Kidney (tissue), 14 donors: ENCODE data around the gene CWC15. TPM values are rescaled to one million over a fixed set of nuclear protein-coding genes. Genes with fewer than 3 reads are reported as not detected.

Experiments
- DNase-seq, 5 donors: peaks; one replicate each; pipeline ENCODE4 v3.0.0-alpha.2; 2013 to 2020
- FAIRE-seq: peaks from 2 replicates; lab custom pipeline; 2012; peaks lifted over from hg19 to GRCh38; lab: Jason Lieb, UNC
- H3K27ac ChIP-seq, 2 donors: one replicate each; pipeline ENCODE4 v1.7.0; 2013; ENCODE audit warnings: low read depth in 2 of 2, low read length in 2 of 2, inconsistent platforms in 1 of 2
- H3K27me3 ChIP-seq: one replicate; pipeline ENCODE4 v1.7.1; 2013; ENCODE audit warnings: low read length, inconsistent platforms; ENCODE audit not compliant: control insufficient read depth, insufficient read depth
- H3K36me3 ChIP-seq, 3 donors: one replicate each; pipeline versions ENCODE4 v1.7.0 to v1.7.1; 2013; ENCODE audit warnings: low read length in 3 of 3, control low read depth in 1 of 3, inconsistent platforms in 1 of 3; ENCODE audit not compliant: insufficient read depth in 3 of 3, control insufficient read depth in 2 of 3
- H3K4me1 ChIP-seq, 3 donors: one replicate each; pipeline versions ENCODE4 v1.7.0 to v1.7.1; 2013; ENCODE audit warnings: low read length in 3 of 3, inconsistent platforms in 1 of 3, low read depth in 1 of 3; ENCODE audit not compliant: control insufficient read depth in 2 of 3, insufficient read depth in 2 of 3
- H3K4me3 ChIP-seq, 3 donors: one replicate each; pipeline versions ENCODE4 v1.7.0 to v1.8.1; 2013; ENCODE audit warnings: low read length in 3 of 3, control low read depth in 1 of 3, inconsistent platforms in 1 of 3
- H3K9ac ChIP-seq, 3 donors: one replicate each; pipeline versions ENCODE4 v1.7.0 to v1.7.1; 2013; ENCODE audit warnings: low read length in 3 of 3, control low read depth in 1 of 3, inconsistent platforms in 1 of 3
- H3K9me3 ChIP-seq, 3 donors: one replicate each; pipeline versions ENCODE4 v1.7.0 to v1.7.1; 2013; ENCODE audit warnings: low read length in 3 of 3, control low read depth in 1 of 3, inconsistent platforms in 1 of 3; ENCODE audit not compliant: control insufficient read depth in 2 of 3, insufficient read depth in 1 of 3
- intact Hi-C: fragments of 100-400 bp; cut with DNase I; formaldehyde crosslinking; loops from one replicate; pipeline ENCODE4 v1.11.1; 2022
- polyA plus RNA-seq: library from polyadenylated mRNA; stranded (reverse); fragments of 350-450 nt; fragmentation: Illumina TruSeq; extraction: RNeasy Lipid Tissue Mini Kit (QIAGEN cat#74804); gene quantifications from one replicate; pipeline ENCODE4 v1.2.3, GENCODE V29; 2014; ENCODE audit warnings: low read depth, low replicate concordance; ENCODE audit not compliant: insufficient read depth
- total RNA-seq: library from RNA; stranded (reverse); fragmentation: NEBNext Ultra II Directional; extraction: Animal tissue kit (Norgen Biotek cat#: 25700); gene quantifications from one replicate; pipeline ENCODE4 v1.2.1, GENCODE V29; 2021
- TF ChIP-seq, protein P1 (sequence below): IDR thresholded peaks from 3 replicates; pipeline ENCODE4 v1.5.1; 2012; ENCODE audit warnings: mild to moderate bottlenecking, moderate library complexity, borderline replicate concordance; ENCODE audit not compliant: insufficient read depth; ENCODE audit errors: extremely low read depth
- donor health status: control.
- donor health status: control.
- donor health status: control.
- donor health status: control.
- donor health status: control.
- donor health status: DM: yes; HTN: yes; CAD: no.
- donor health status: Normal renal cell carcinoma (clear cell type).

CWC15 gene
- total and polyA plus RNA-seq, 2 donors from 2014 or later = 61.7 to 87.5 TPM

DNA sequence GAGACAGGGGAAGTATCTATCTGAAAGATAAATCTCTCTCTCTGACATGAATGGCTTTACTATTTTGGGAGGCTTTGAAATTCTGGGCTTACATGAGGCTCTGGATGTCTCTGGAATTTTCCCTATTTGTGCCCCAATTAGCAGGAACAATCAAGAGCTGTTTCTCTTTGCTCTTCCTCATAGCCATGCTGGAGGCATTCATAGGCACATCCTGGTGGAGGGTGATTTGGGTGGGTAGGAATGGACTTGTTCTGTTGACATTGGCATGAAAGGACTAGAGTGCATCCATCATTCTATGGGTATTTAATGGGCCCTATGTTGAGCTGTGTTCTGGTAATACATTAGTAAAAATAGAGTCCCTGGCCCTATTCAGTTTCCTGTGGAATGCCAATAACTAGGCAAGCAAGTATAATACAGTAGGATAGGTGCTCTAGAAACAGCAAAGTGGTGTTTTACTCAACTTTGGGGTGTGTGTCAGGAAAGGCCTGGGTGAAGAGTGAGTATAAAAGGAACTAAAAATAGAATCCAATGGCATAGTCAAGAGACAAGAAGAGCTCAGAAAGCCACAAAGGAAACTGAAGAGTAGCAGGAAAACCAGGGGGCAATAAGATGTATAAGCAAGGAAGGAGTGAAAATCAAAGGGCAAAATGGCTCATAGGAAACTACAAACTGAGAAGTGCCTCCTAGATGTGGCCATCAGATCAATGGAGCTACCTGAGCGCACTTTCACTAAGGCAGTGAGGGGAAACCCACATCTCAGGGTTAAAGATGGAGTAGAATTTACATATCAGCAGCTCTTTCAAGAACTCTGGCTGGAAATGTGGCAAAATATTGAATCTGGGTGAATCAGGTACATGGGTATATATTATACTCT, 45.0 kb downstream of the CWC15 start:
- TF ChIP-seq, protein P1, sequence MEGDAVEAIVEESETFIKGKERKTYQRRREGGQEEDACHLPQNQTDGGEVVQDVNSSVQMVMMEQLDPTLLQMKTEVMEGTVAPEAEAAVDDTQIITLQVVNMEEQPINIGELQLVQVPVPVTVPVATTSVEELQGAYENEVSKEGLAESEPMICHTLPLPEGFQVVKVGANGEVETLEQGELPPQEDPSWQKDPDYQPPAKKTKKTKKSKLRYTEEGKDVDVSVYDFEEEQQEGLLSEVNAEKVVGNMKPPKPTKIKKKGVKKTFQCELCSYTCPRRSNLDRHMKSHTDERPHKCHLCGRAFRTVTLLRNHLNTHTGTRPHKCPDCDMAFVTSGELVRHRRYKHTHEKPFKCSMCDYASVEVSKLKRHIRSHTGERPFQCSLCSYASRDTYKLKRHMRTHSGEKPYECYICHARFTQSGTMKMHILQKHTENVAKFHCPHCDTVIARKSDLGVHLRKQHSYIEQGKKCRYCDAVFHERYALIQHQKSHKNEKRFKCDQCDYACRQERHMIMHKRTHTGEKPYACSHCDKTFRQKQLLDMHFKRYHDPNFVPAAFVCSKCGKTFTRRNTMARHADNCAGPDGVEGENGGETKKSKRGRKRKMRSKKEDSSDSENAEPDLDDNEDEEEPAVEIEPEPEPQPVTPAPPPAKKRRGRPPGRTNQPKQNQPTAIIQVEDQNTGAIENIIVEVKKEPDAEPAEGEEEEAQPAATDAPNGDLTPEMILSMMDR = no peak
- no peak for FAIRE-seq
- H3K9ac ChIP-seq = no peak overlapping the region
- H3K9me3 ChIP-seq = no peaks in the 10 kb centered on the region
- no peaks in the 10 kb centered on the region for H3K36me3 ChIP-seq
- no peaks in the 10 kb centered on the region for H3K27me3 ChIP-seq
- intact Hi-C loops = no loop called here
- DNase-seq = no peak
- peak overlapping the region; percentile 51 to 82 for H3K27ac ChIP-seq
- peaks cover 13 to 28% (median 26%) of the 10 kb centered on the region in 3 donors for H3K4me1 ChIP-seq
- no peak overlapping the region for H3K4me3 ChIP-seq

GRCh38 chr11:94926698-94927237, 46.6 kb downstream of the CWC15 start:
- peak; percentile 87 for FAIRE-seq
- Histone ChIP-seq H3K27ac (peak overlapping the region; percentile 71 to 82), H3K9ac (no peak overlapping the region), H3K4me1 (peaks cover 13 to 28% (median 26%) of the 10 kb centered on the region in 3 donors), H3K4me3 (no peak overlapping the region), H3K9me3 (no peaks in the 10 kb centered on the region), H3K36me3 (no peaks in the 10 kb centered on the region), H3K27me3 (no peaks in the 10 kb centered on the region)
- TF ChIP-seq, protein P1 = no peak
- DNase-seq = peak; percentile 80 to 95 (median 85)
- intact Hi-C loops = no loop called here

DNA sequence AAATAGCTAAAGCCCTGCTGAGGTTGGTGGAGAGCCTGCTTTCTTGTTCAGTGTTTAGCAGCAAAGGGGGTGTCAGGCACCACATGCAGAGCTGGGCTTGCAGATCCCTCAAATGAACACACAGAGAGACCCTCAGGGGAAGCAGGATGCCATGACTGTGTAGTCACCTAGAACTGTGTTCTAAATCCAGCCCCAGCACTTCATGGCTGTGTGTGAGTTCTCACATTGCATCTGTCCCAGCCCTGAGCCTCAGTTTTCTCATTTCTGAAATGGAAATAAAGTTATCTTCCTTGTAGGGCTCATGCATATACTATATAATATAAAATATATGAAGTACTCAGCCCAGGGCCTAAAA, 47.1 kb downstream of the CWC15 start:
- H3K9ac ChIP-seq = no peak overlapping the region
- H3K36me3 ChIP-seq = no peaks in the 10 kb centered on the region
- H3K4me1 ChIP-seq = peaks cover 13 to 28% (median 26%) of the 10 kb centered on the region in 3 donors
- TF ChIP-seq, protein P1 = no peak
- peak overlapping the region; percentile 3 to 82 for H3K27ac ChIP-seq
- H3K9me3 ChIP-seq = no peaks in the 10 kb centered on the region
- FAIRE-seq = no peak
- intact Hi-C loops = no loop called here
- H3K4me3 ChIP-seq = no peak overlapping the region
- H3K27me3 ChIP-seq = no peaks in the 10 kb centered on the region
- no peak for DNase-seq
